Natural killer cell (primary cell): Measurements from ENCODE around the gene VTCN1. TPM values are rescaled to one million over a fixed set of nuclear protein-coding genes. Genes with fewer than 3 reads are reported as not detected.

Experiments used
- ATAC-seq, 3 donors: fragments of 150-1000 bp in 2 of 3; fragments of 200-7000 bp in 1 of 3; cut with Tn5 transposase; 1 replicate in 1 of 3; 2 replicates in 2 of 3; pipeline ENCODE4 v1.10.0; 2021; ENCODE audit warnings: mild to moderate bottlenecking in 2 of 3, moderate library complexity in 2 of 3
- DNase-seq, 2 donors: peaks; one replicate each; pipeline versions ENCODE4 v3.0.0 to v3.0.0-alpha.2; 2013 to 2021; ENCODE audit warnings: mixed read lengths in 1 of 2
- H3K27ac ChIP-seq: one replicate; pipeline ENCODE4 v1.5.1; 2013; ENCODE audit warnings: mild to moderate bottlenecking, low read length
- H3K27me3 ChIP-seq: one replicate; pipeline ENCODE4 v1.6.1; 2013; ENCODE audit warnings: low read length; ENCODE audit not compliant: control insufficient read depth, insufficient read depth
- H3K36me3 ChIP-seq: one replicate; pipeline ENCODE4 v1.6.1; 2013; ENCODE audit warnings: low read length; ENCODE audit not compliant: control insufficient read depth, insufficient read depth
- H3K4me1 ChIP-seq: one replicate; pipeline ENCODE4 v1.6.1; 2013; ENCODE audit warnings: low read length; ENCODE audit not compliant: control insufficient read depth, insufficient read depth
- H3K4me3 ChIP-seq: one replicate; pipeline ENCODE4 v1.5.1; 2013; ENCODE audit warnings: low read length
- H3K9me3 ChIP-seq: one replicate; pipeline ENCODE4 v1.6.1; 2013; ENCODE audit warnings: low read length; ENCODE audit not compliant: control insufficient read depth, insufficient read depth
- H3K27ac Mint-ChIP-seq, 2 donors: one replicate each; pipeline ENCODE4 v1.8.0; 2022; ENCODE audit warnings: mild to moderate bottlenecking in 2 of 2, mixed read lengths in 2 of 2, moderate library complexity in 1 of 2
- H3K27me3 Mint-ChIP-seq, 2 donors: one replicate each; pipeline ENCODE4 v1.8.0; 2022; ENCODE audit warnings: low read depth in 2 of 2, mixed read lengths in 2 of 2
- H3K36me3 Mint-ChIP-seq: one replicate; pipeline ENCODE4 v1.8.0; 2022; ENCODE audit warnings: mixed read lengths
- H3K4me1 Mint-ChIP-seq, 2 donors: one replicate each; pipeline ENCODE4 v1.8.0; 2022; ENCODE audit warnings: mixed read lengths in 2 of 2
- H3K4me3 Mint-ChIP-seq: one replicate; pipeline ENCODE4 v1.8.0; 2022; ENCODE audit warnings: mild to moderate bottlenecking, moderate library complexity, mixed read lengths
- H3K9me3 Mint-ChIP-seq, 2 donors: one replicate each; pipeline ENCODE4 v1.8.0; 2022; ENCODE audit warnings: mixed read lengths in 2 of 2
- WGBS: methylation state at CpG from one replicate; pipeline ENCODE4 v1.1.7; 2013; ENCODE audit warnings: missing lambda C conversion rate; ENCODE audit not compliant: insufficient coverage; 5-methylcytosine and 5-hydroxymethylcytosine counted together
- intact Hi-C: fragments of 100-400 bp; cut with micrococcal nuclease; formaldehyde crosslinking; loops from one replicate; pipeline ENCODE4 v1.14.2; 2022
- total RNA-seq, 4 donors: library from RNA; stranded (reverse); fragments of 120-200 nt in 1 of 4; gene quantifications; one replicate each; pipeline versions ENCODE4 v1.2.3 to v1.2.4, GENCODE V29; 2013 to 2022
- TF ChIP-seq, protein P1 (sequence below): fragments of 200-600 bp; IDR thresholded peaks from one replicate; pipeline ENCODE4 v1.8.0; 2022; ENCODE audit warnings: antibody characterized with exemption

The VTCN1 gene
- total RNA-seq, 3 donors from 2014 or later (not counting 1 experiment from before 2014, with no cell fraction given) = not detected

DNA sequence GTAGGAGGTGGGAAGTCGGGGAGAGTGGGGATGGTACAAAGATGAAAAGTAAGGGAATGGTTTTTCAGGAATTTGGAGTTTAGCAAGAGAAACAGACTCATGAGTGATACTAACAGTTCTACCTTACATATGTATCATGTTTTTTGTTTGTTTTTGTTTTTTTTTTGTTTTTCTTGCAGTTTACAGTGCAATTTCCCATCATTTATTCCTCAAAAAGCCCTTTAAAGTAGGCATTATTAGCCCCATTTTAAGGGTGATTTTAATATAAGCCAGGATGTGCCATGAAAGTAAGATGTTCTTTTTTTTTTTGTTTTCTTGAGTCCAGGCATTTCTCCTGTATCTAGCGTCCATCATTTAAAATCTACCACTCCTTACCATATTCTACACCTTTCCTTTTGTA is 75.4 kb downstream of the VTCN1 start:
- no peak overlapping the region for H3K27ac ChIP-seq
- no peaks in the 10 kb centered on the region for H3K9me3 ChIP-seq
- no peaks in the 10 kb centered on the region for H3K36me3 ChIP-seq
- no peaks in the 10 kb centered on the region for H3K4me1 Mint-ChIP-seq
- no peak overlapping the region for H3K4me3 Mint-ChIP-seq
- no peak overlapping the region for H3K27ac Mint-ChIP-seq
- intact Hi-C loops = no loop called here
- DNase-seq (no peak), ATAC-seq (no peak)
- no peak overlapping the region for H3K4me3 ChIP-seq
- 83% methylated on average over 1 of the region's 2 CpGs for WGBS
- TF ChIP-seq, protein P1, sequence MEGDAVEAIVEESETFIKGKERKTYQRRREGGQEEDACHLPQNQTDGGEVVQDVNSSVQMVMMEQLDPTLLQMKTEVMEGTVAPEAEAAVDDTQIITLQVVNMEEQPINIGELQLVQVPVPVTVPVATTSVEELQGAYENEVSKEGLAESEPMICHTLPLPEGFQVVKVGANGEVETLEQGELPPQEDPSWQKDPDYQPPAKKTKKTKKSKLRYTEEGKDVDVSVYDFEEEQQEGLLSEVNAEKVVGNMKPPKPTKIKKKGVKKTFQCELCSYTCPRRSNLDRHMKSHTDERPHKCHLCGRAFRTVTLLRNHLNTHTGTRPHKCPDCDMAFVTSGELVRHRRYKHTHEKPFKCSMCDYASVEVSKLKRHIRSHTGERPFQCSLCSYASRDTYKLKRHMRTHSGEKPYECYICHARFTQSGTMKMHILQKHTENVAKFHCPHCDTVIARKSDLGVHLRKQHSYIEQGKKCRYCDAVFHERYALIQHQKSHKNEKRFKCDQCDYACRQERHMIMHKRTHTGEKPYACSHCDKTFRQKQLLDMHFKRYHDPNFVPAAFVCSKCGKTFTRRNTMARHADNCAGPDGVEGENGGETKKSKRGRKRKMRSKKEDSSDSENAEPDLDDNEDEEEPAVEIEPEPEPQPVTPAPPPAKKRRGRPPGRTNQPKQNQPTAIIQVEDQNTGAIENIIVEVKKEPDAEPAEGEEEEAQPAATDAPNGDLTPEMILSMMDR = no peak
- H3K9me3 Mint-ChIP-seq = no peaks in the 10 kb centered on the region
- H3K36me3 Mint-ChIP-seq = no peaks in the 10 kb centered on the region
- H3K4me1 ChIP-seq = no peaks in the 10 kb centered on the region
- H3K27me3 ChIP-seq = no peaks in the 10 kb centered on the region
- peaks cover 19 to 21% of the 10 kb centered on the region in 2 donors for H3K27me3 Mint-ChIP-seq

DNA sequence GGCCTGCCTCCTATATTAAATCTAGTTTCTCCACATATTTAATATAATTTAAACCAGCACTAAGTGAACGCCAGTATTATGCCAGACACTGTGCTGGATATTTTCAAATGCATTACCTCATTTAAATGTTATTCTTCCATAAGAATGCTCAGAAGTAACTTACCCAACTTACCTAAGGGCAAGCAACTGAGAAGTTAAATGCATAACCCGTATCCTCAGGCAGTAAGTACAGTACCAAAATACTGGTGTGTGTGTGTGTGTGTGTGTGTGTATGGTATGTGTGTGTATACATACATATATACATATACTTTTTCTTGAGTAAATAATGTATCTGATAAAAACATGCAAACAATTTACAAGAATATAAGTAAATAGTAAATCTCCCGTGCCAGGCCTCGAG is 80.2 kb downstream of the VTCN1 start:
- no peak overlapping the region for H3K4me3 Mint-ChIP-seq
- ATAC-seq = no peak
- no peaks in the 10 kb centered on the region for H3K4me1 ChIP-seq
- 92% methylated on average over 1 of the region's 4 CpGs for WGBS
- no peaks in the 10 kb centered on the region for H3K36me3 Mint-ChIP-seq
- H3K36me3 ChIP-seq = no peaks in the 10 kb centered on the region
- no peaks in the 10 kb centered on the region for H3K9me3 ChIP-seq
- H3K27me3 ChIP-seq = no peaks in the 10 kb centered on the region
- intact Hi-C loops = no loop called here
- TF ChIP-seq, protein P1 = no peak
- H3K27ac ChIP-seq = no peak overlapping the region
- no peaks in the 10 kb centered on the region for H3K9me3 Mint-ChIP-seq
- no peaks in the 10 kb centered on the region for H3K4me1 Mint-ChIP-seq
- no peak overlapping the region for H3K27ac Mint-ChIP-seq
- DNase-seq = no peak
- no peak overlapping the region for H3K4me3 ChIP-seq
- H3K27me3 Mint-ChIP-seq = peaks cover 21% of the 10 kb centered on the region in 2 donors

DNA sequence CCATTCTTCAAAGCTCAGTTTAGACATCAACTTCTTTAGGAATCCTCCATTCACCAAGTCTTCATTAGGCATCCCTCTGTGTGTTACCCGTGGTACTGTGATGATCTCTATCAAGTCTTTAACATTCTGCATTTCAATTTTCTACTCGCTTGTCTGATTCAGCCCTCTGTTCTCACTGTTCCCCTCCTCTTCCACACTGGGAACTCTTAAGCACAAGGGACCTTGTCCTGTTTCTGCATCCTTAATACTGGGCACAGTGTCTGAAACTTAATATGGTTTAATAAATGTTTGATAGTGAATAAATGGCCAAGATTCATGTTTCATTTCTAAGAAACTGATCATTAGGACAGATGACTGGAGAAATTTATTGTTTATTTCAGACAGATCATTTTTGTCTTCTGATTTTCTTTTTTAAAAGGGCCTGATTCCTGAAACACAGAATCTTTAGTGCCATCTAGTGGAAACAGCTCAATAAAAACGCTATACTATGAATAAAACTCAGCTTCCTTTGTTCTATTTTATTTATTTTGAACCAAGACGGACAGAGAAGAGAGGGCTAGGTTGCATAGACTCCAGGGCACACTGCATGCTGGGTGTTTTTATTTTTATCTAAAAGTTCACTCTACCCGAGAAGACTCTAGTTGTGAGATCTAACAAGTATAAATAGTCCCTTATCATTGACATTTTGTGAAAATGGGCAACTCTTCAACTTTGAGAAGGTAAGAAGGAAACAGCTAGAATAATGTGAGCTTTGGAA is 82.2 kb downstream of the VTCN1 start:
- DNase-seq (peak in 1 of 2 donors; percentile 56), ATAC-seq (peak in 1 of 3 donors; percentile 52)
- TF ChIP-seq, protein P1 = peak; percentile 43
- no peaks in the 10 kb centered on the region for H3K9me3 Mint-ChIP-seq
- no peaks in the 10 kb centered on the region for H3K27me3 ChIP-seq
- 56% methylated on average over 3 of the region's 5 CpGs for WGBS
- H3K9me3 ChIP-seq = no peaks in the 10 kb centered on the region
- no peak overlapping the region for H3K4me3 ChIP-seq
- H3K27me3 Mint-ChIP-seq = peaks cover 5 to 14% of the 10 kb centered on the region in 2 donors
- no peak overlapping the region for H3K27ac Mint-ChIP-seq
- H3K4me1 Mint-ChIP-seq = no peaks in the 10 kb centered on the region
- intact Hi-C loops = loop anchor here (1.0 to 5.0 kb wide), 2 partner anchors 61 to 556 kb away; partner anchors contain the start of gene CD58
- H3K4me1 ChIP-seq = no peaks in the 10 kb centered on the region
- H3K36me3 ChIP-seq = no peaks in the 10 kb centered on the region
- no peak overlapping the region for H3K27ac ChIP-seq
- no peaks in the 10 kb centered on the region for H3K36me3 Mint-ChIP-seq
- no peak overlapping the region for H3K4me3 Mint-ChIP-seq
